Gastrocnemius medialis (tissue), 4 donors: ENCODE data around the gene TCF23.

ENCODE experiments used
- POLR2A ChIP-seq, 2 donors: fragments of 450-650 bp; IDR thresholded peaks; one replicate each; pipeline ENCODE4 v1.6.1; 2017; ENCODE audit warnings: antibody characterized with exemption in 2 of 2, mild to moderate bottlenecking in 2 of 2, moderate library complexity in 2 of 2
- TF ChIP-seq, protein P1 (sequence below), 5 experiments: fragments of 450-650 bp in 3 of 5; fragments of 200-600 bp in 2 of 5; sonication (generic) in 2 of 5; IDR thresholded peaks in 4 of 5; conservative IDR thresholded peaks in 1 of 5; 1 replicate in 4 of 5; 2 replicates in 1 of 5; pipeline ENCODE4 v1.5.1; 2016 to 2019; ENCODE audit warnings: antibody characterized with exemption in 5 of 5, mild to moderate bottlenecking in 3 of 5, moderate library complexity in 3 of 5

DNA sequence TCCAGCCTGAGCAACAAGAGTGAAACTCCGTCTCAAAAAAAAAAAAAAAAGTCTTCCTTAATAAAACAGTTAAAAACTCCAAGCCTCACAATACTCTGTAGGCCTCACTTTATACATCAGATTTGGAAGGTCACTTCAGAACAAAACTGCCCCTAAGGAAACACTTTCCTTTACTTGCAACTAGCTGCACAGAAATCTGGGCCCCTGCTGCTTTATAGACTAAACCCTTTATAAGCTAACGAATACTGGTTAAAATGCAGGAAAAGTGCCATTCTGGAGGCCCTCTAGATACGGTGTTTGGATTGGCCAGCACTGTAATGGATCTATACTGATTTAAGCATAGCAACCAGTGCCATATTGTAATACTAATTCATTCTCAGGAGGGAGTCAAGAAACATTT is 23.7 kb upstream of the TCF23 start:
- TF ChIP-seq, protein P1, sequence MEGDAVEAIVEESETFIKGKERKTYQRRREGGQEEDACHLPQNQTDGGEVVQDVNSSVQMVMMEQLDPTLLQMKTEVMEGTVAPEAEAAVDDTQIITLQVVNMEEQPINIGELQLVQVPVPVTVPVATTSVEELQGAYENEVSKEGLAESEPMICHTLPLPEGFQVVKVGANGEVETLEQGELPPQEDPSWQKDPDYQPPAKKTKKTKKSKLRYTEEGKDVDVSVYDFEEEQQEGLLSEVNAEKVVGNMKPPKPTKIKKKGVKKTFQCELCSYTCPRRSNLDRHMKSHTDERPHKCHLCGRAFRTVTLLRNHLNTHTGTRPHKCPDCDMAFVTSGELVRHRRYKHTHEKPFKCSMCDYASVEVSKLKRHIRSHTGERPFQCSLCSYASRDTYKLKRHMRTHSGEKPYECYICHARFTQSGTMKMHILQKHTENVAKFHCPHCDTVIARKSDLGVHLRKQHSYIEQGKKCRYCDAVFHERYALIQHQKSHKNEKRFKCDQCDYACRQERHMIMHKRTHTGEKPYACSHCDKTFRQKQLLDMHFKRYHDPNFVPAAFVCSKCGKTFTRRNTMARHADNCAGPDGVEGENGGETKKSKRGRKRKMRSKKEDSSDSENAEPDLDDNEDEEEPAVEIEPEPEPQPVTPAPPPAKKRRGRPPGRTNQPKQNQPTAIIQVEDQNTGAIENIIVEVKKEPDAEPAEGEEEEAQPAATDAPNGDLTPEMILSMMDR (IDR thresholded peaks at IDR 0.05 in 4 of 5, conservative IDR thresholded peaks at IDR 0.05 in 1 of 5), result no peak
- no peak for TF ChIP-seq POLR2A (IDR thresholded peaks at IDR 0.05)
